Right ventricle myocardium superior (tissue), 1 donor: ENCODE data around the gene MMP7. TPM values are rescaled to one million over a fixed set of nuclear protein-coding genes. Genes with fewer than 3 reads are reported as not detected.

Experiments
- ATAC-seq: fragments of 200-7000 bp; cut with Tn5 transposase; one replicate; pipeline ENCODE4 v1.9.1; 2020; ENCODE audit warnings: mild to moderate bottlenecking; ENCODE audit not compliant: poor library complexity
- DNase-seq: peaks from one replicate; pipeline ENCODE4 v3.0.0-alpha.2; 2020
- intact Hi-C: fragments of 100-400 bp; cut with DNase I; formaldehyde crosslinking; loops from one replicate; pipeline ENCODE4 v1.11.2; 2022
- total RNA-seq: library from RNA; stranded (reverse); fragmentation: NEBNext Ultra II Directional; extraction: Animal tissue kit (Norgen Biotek cat#: 25700); gene quantifications from one replicate; pipeline ENCODE4 v1.2.1, GENCODE V29; 2021
- donor health status: DM: no; HTN: yes; CAD: no; lungs with severe emphysema.

The MMP7 gene
- total RNA-seq, 1 donor from 2014 or later = not detected

GRCh38 chr11:102476069-102476468 lies 54.5 kb downstream of the MMP7 start:
- intact Hi-C loops = no loop called here
- ATAC-seq (peak; percentile 37), DNase-seq (no peak)

DNA sequence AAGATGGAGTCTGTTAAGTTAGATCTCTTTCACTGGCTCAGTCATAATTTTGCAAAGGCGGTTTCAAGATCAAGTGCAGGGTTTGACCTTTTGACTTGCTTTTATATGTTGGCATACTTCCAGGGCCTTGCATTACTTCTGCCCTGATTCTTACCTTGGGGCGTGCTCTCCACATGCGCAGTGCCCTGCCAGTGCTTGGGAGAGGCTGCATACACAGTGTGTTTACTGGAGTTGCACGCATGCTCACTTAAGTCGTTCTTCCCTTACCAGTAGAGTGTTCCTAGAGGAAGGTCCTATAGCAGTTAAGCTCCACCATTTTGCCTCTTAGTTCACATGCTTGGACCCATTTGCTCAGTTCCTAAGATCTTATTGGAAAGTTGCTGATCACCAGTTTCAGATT lies 57.0 kb downstream of the MMP7 start:
- intact Hi-C loops = no loop called here

DNA sequence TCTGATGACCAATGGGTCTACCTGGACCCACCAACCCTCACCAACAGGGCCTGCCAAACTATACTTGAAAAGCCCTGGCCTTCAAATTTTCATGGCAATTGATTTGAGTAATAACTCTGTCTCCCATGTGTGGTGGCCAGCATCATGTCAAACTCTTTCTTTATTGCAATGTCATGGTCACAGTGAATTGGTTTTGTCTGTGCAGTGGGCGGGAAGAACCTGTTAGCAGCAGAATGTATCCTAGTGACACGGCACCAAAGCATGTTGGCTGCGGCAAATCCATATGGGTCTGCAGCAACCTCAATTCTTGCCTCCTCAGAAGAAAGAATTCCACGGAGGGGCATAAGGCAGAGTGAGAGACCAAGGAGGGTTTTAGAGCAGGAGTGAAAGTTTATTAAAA lies 58.4 kb downstream of the MMP7 start:
- intact Hi-C loops = no loop called here
- no peak for ATAC-seq

More for the DNA sequence above, 57.0 kb downstream of the MMP7 start:
- no peak for DNase-seq
- no peak for ATAC-seq

GRCh38 chr11:102471474-102471873 lies 59.1 kb downstream of the MMP7 start:
- DNase-seq (no peak), ATAC-seq (no peak)
- intact Hi-C loops = no loop called here

More for the DNA sequence above, 58.4 kb downstream of the MMP7 start:
- DNase-seq = no peak

Other genes with a start within 250 kb of the MMP7 start
- 10.5 TPM for gene BIRC3, start 213.3 kb downstream of the MMP7 start, total RNA-seq
- gene BIRC2, start 183.5 kb downstream of the MMP7 start, total RNA-seq = 30.4 TPM
- gene TMEM123, start 78.0 kb downstream of the MMP7 start, total RNA-seq = 63.0 TPM
- not detected for gene MMP20, start 94.6 kb upstream of the MMP7 start, total RNA-seq
- gene MMP27, start 175.0 kb upstream of the MMP7 start, total RNA-seq = not detected
- gene MMP8, start 194.2 kb upstream of the MMP7 start, total RNA-seq = not detected
- gene MMP10, start 249.9 kb upstream of the MMP7 start, total RNA-seq = not detected